DMS153 treated with DMSO at 0.1 percent for 48 hours (cell line): Measurements from ENCODE around the gene MIB1.
"Not testable (repeated sequence)": the region's sequence is repeated elsewhere in the genome, so short reads cannot be mapped to it uniquely, and the experiment has no call there.

Experiments
- DNase-seq: peaks from one replicate; lab custom pipeline; 2025; ENCODE audit not compliant: unreplicated experiment; lab: John Stamatoyannopoulos, UW

MIB1 gene

GRCh38 chr18:21743166-21743832 lies 2.7 kb downstream of the MIB1 start:
- DNase-seq: no peak

- no peak for DNase-seq
Observed at GRCh38 chr18:21745231-21745630, 4.6 kb downstream of the MIB1 start.

GRCh38 chr18:21747268-21747667 lies 6.7 kb downstream of the MIB1 start:
- DNase-seq: no peak

- DNase-seq: no peak
Observed at GRCh38 chr18:21747764-21748693, 7.4 kb downstream of the MIB1 start.

- DNase-seq: no peak
Observed at GRCh38 chr18:21757833-21758232, 17.2 kb downstream of the MIB1 start.

- DNase-seq: no peak
Observed at GRCh38 chr18:21759836-21760235, 19.2 kb downstream of the MIB1 start.

- no peak for DNase-seq
Observed at GRCh38 chr18:21760321-21760720, 19.7 kb downstream of the MIB1 start.

- DNase-seq: no peak
Observed at GRCh38 chr18:21761471-21762115, 21.0 kb downstream of the MIB1 start.

GRCh38 chr18:21762181-21762772 lies 21.7 kb downstream of the MIB1 start:
- DNase-seq: no peak

- no peak for DNase-seq
Observed at GRCh38 chr18:21763846-21764646, 23.5 kb downstream of the MIB1 start.

GRCh38 chr18:21769206-21769605 lies 28.6 kb downstream of the MIB1 start:
- no peak for DNase-seq

GRCh38 chr18:21774722-21775121 lies 34.1 kb downstream of the MIB1 start:
- no peak for DNase-seq

- DNase-seq: no peak
Observed at GRCh38 chr18:21777814-21778213, 37.2 kb downstream of the MIB1 start.

GRCh38 chr18:21786526-21786925 lies 45.9 kb downstream of the MIB1 start:
- no peak for DNase-seq

- DNase-seq: not testable (repeated sequence)
Observed at GRCh38 chr18:21796089-21796488, 55.5 kb downstream of the MIB1 start.

GRCh38 chr18:21798126-21798525 lies 57.5 kb downstream of the MIB1 start:
- no peak for DNase-seq

GRCh38 chr18:21799721-21800120 lies 59.1 kb downstream of the MIB1 start:
- no peak for DNase-seq

GRCh38 chr18:21803495-21803894 lies 62.9 kb downstream of the MIB1 start:
- no peak for DNase-seq

- no peak for DNase-seq
Observed at GRCh38 chr18:21805771-21806366, 65.3 kb downstream of the MIB1 start.

- DNase-seq: no peak
Observed at GRCh38 chr18:21808185-21808584, 67.6 kb downstream of the MIB1 start.
